ENCODE measurements around the gene SMIM28.
A peak's percentile ranks its signal among the peaks of the same experiment; 100 is the strongest.

SMIM28 gene

DNA sequence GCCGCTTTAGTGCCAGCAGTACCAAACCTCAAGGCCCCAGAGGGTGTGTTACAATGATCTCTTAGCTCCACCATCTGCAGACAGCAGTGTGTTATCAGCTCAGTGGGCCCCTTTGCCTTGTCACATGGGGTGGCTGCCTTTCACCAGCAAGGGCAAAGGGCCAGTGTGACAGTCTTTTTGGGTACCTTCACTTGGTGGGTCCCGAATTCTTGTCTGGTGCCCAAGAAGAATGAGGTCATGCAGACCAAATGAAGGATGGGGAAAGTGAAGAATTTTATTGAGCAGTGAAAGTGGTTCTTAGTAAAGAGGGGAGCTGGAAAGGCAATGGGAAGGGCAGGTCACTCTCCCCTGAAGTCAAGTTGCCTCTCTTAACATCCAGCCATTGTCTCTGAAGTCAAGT, 2.9 kb upstream of the SMIM28 start:
- DNase-seq, result no peak

DNA sequence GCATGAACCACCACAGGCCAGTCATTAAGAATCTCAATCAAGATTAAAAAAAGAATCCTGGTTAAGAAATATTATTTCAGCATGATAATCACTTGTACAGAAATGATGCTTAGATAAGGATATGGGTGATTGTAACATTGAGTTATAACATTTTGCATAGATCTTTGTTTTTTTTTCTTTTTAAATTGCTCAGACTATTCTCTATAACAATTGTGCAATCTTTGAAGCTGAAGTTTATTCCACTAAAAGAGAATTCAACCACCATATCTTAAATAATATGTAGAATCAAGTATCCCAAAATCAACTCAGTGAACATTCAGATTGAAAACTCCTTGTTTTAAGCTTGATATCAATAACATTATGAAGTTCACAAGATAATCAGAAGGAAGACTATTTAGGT, 663 bp upstream of the SMIM28 start:
- DNase-seq, result no peak

GRCh38 chr6:138378463-138378862, 758 bp downstream of the SMIM28 start:
- no peak for DNase-seq

GRCh38 chr6:138382498-138383265, 5.0 kb downstream of the SMIM28 start:
- peak; percentile 76 for DNase-seq

GRCh38 chr6:138383776-138384175, 6.1 kb downstream of the SMIM28 start:
- no peak for DNase-seq

DNA sequence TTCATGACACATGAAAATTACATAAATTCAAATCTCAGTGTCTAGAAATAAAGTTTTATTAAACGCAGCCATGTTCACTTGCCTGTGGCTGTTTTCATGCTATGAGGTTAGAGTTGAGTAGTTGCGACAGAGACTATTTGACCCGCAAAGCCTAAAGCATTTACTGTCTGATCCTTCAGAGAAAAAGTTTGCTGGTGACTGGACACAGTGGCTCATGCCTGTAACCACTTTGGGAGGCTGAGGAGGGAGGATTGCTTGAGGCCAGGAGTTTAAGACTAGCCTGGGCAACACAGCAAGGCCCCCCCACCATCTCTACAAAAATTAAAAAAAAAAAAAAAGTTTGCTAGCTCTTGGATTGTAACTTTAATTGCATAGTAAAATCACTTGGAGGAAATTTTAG, 9.2 kb downstream of the SMIM28 start:
- no peak for DNase-seq

GRCh38 chr6:138387577-138388368, 10.1 kb downstream of the SMIM28 start:
- no peak for DNase-seq

DNA sequence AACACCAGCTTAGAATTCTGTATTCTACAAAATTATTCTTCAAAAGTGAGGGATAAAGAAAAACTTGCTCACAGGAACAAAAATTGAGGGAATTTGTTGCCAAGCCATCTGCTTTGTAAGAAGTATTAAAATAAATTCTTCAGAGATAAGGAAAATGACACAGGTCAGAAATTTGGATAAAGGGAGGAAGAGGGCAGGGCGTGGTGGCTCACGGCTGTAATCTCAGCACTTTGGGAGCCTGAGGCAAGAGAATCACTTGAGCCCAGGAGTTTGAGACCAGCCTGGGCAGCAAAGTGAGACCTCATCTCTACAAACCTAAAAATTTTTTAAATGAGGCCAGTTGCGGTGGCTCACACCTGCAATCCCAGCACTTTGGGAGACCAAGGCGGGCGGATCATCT, 11.8 kb downstream of the SMIM28 start:
- no peak for DNase-seq

DNA sequence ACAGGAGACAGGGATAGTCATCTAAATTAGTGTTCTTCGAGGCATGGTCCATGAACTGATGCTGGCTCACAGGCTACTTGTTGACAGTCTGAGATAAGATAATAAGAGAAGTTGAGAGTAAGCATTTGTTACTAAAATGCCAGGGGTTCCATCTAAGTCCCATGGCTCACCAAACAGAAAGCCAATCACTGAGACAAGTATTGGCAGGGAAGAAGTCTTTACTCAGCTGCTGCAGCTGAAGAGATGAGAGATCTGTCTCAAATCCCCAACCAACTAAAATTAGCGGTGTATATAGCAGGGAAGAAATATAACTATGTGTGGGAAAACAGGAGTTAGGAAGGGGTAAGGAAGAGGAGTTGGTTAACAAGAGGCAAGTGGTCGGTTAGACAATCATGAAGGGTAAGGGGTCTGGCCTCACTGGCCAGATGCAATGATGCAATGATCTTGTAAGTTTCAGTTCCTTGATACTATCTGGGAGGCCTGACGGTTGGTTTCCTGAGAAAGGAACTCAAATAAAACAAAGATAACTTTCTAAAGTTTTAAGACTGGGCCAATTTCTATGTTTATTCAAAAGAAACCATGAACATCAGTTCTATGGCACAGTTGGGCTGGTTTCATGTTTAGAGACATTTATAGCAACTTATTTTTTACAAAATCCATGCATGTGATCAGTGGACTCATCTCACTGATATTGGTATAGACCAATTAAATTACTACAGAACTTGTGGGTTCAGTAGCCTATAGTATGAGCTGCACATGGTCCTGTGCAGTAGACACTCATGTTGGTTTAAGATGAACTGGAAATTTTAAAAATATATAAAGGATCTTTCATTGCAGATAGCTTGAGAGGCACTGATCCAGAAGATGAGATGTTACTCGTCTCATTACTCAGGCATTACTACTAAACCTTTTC, 16.4 kb downstream of the SMIM28 start:
- no peak for DNase-seq

GRCh38 chr6:138396709-138397108, 19.0 kb downstream of the SMIM28 start:
- DNase-seq, result no peak

DNA sequence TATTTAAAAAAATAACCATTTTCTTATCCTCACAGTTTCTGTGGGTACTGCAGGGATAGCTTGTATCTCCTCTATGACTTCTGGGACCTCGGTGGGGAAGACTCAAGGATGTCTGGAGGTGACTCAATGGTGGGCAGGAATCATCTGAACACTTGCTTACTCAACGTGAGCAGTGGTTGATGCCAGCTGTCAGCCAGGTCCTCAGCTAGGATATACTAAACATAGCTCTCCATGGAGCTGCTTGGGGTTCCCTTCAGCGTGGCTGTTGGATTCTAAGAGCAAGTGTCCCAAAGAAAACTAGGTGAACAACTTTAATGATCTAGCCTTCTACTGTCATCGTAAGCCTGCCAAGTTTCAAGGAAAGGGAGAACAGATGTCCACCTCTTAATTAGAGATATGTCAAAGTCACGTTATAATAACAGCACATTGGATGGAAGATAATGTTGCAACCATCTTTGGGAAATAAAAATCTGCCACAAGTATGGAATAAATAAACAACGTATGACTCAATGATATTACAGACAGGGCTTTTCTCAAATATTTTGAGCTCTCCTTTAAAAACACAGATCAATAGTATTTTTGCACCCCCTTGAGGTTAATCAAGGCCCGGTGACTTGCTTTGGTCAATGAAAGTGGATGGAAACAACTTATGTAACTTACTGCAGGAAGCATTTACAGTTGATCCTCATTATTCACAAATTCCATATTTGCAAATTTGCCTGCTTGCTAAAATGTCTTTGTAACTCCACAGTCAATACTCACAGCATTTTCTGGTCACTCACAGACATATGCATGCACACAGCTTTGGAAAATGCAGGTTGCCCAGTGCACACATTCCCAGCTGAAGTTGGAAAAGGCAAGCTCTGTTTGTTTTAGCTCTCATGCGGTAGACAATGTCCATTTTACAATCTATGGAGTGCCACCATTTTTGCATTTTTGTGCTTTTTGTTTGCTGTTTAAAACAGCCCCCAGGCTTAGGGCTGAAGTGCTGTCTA, 19.7 kb downstream of the SMIM28 start:
- no peak for DNase-seq

GRCh38 chr6:138400326-138400725, 22.6 kb downstream of the SMIM28 start:
- DNase-seq, result no peak

DNA sequence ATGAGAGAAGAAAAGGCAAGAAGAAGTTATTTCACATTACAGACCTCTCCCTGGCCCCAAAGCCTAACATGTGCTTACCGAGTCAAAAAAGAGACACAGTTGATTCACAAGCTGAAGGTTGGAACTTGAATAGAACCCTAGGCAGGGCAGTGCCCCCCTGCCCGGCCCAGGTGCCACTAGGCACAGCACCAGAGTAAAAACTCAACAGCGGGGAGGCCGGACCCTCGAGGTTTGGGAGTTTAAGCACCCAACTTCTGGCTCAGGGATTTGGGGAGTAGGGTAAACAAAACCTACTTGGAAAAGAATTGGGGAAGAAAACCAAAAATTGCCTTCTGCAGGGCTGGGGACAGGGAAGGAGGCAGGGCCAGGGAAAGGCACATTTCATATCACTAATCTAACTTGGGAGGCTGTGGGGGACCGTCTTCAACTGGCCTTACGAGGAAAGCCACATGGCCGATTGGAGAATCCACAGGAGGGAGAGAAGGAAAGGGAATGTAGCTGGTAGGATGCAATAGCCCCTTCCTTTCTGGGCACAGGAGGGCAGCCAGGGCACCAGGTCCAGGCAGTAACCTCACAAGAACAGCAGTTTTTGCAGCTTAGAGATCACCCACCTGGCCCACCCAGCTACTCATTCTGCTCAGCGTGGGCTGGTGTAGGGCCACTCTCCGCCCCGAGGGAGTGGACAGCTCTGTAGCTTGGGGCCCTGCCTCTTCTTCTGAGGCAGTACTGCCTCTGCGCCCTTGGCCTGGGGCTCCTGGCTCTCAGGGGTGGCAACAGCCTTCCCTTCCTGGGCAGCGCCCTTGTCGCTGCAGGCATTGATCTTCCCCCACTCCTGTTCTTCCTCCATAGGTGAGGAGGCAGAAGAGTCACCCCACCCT, 24.5 kb downstream of the SMIM28 start:
- no peak for DNase-seq

GRCh38 chr6:138402838-138403187, 25.1 kb downstream of the SMIM28 start:
- no peak for DNase-seq

GRCh38 chr6:138403324-138403800, 25.7 kb downstream of the SMIM28 start:
- no peak for DNase-seq

DNA sequence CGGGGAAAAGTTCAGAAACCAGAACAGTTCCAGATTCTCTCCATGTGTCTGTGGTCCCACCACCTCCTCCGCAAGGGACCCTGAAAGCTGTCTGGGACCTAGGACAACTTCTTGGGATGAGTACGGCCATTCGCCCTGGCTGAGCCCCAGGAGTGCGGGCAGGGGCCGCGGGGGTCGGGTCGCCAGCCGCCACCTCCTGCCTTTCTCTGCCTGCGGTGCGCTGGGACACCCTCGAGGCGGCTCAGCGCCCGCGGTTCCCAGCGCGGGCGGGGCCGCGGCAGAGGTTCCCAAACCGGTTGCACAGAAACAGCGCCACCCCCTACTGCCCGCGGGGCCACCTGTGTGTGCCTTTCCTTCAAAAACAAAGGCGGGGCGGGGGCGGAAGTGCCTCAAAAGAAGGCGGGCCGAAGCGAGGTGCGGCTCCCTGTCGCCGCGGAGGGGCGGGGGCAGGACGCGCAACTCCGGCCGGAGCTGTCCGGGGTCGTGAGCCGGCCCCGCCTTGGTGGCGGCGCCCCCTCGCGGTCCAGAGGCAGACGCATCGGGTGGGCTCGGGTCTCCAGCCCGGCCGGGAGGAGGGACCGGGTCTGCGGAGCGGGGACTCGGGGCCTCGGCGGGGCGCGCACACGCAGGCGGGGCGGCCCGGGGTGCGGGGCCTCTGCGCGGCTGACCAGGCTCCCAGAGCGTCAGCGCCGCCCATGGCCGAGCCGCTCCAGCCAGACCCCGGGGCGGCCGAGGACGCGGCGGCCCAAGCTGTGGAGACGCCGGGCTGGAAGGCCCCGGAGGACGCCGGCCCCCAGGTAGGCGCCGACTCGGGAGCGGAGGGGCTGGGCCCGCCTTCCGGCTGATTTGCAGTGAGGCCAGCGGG, 26.3 kb downstream of the SMIM28 start, which contains the start of gene HEBP2:
Gene HEBP2 (plus strand): TSS at position 423 of the 865 bp plus-strand sequence. CDS start 273 bp downstream, at position 696.
- DNase-seq, result peak; percentile 99

DNA sequence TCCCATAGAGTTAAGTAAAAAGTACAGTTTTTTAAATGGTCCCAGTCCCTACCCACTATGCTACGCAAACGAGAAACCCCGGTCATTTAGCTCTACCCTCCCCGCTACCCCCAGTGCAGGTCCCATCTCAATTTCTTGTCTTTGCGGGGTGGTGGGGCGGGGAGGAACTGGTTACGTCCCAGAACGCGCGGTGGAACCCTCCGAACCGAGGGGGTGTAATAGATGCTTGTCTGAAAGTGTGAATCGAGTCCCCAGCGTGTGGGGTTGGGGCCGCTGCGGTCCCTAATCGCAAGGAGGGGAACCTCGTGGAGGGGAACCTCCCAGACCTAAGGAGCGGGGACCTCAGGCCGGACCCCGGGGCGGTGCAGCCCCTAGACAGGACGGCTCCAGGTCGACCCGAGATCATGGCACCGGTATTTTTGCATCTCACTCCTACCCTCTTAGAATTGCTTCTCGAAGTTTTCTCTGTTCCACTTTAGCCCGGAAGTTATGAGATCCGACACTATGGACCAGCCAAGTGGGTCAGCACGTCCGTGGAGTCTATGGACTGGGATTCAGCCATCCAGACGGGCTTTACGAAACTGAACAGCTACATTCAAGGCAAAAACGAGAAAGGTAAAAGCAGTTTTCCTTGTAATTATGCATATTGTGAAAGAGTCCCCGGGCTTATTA, 27.1 kb downstream of the SMIM28 start:
- no peak for DNase-seq

DNA sequence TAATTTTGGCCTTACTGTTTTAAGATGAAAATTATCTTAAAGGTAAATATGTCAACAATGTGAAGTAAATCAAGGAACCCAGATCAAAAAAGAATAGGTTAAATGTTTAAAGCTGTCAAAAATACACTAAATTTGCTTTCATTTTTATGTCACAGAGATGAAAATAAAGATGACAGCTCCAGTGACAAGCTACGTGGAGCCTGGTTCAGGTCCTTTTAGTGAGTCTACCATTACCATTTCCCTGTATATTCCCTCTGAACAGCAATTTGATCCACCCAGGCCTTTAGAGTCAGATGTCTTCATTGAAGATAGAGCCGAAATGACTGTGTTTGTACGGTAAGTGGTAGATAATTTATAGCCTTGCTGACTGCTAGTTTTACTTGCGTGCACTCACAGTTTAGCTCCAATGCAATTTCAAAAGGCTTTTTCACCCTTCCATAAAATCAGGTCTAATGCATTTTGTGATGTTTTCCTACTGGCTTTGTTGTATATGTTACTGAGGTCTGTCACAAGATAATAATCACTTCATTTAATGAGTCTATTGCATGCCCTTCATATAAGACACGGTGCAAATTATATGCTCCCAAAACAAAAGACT, 28.2 kb downstream of the SMIM28 start:
- no peak for DNase-seq

DNA sequence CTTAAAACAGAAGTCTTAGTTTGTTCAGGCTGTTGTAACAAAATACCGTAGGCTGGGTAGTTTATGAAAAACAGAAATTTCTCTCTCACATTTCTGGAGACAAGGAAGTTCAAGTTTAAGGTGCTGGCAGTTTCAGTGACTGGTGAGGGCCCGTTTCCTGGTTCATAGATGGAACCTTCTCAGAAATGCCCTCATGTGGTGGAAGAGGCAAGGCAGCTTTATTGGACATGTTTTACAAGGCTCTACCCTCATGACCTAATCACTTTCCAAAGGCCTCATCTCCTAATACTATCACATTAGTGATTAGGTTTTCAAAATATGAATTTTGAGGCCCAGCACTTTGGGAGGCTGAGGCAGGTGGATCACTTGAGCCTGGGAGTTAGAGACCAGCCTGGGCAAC, 28.7 kb downstream of the SMIM28 start:
- DNase-seq, result no peak
